ENCODE measurements around the gene AFF3. TPM values are rescaled to one million over a fixed set of nuclear protein-coding genes. Genes with fewer than 3 reads are reported as not detected.

AFF3 gene
- total and polyA plus RNA-seq, 2 of the 8 experiments (the other 6 are each of a cell fraction or from before 2014, with no cell fraction given) = 0.27 to 3.0 TPM

DNA sequence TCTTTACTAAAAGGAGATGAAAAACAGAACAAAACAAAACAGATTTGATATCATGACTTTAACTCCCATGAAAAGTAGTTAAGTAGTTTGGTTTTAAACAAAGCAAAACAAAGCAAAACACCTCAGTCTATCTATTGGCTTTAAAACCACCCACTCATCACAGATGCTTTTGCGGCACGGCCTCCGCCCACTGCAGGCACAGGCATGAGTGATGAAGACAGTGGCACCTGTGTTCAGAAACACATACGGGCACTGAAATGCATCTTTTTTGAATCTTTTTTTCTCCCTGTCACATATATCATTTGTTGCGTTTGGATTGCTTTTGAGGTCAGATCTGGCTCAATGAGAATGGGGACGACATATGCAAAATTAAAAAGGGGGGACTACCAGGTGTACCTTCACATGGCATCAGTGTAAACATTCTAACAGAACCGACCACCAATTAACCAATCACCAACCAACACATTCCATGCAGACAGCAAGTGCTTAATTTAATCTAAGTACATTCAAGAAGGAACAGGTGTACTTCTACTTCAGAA is 505.2 kb downstream of the AFF3 start:
- Histone ChIP-seq H2BK5ac (ENCODE audit: low read depth, low read length) (no peak overlapping the region), H2BK15ac (ENCODE audit: low read length) (no peak overlapping the region), H4K91ac (replicated peaks; ENCODE audit: insufficient read length, low read length) (no peak overlapping the region), H3K9me3 (ENCODE audit: insufficient read depth in 2 of 2, low read depth in 1 of 2, low read length in 1 of 2) (no peaks in the 10 kb centered on the region), H3K9ac (replicated peaks in 1 of 4; ENCODE audit: extremely low read depth in 1 of 4, low read depth in 3 of 4, low read length in 3 of 4) (no peak overlapping the region), H3K18ac (ENCODE audit: extremely low read depth, low read length) (no peak overlapping the region), H4K8ac (ENCODE audit: extremely low read depth, insufficient read depth, low read length) (no peak overlapping the region), H3K23ac (ENCODE audit: insufficient read length) (no peak overlapping the region), H2AK5ac (ENCODE audit: low read depth, low read length) (no peak overlapping the region), H3K79me2 (ENCODE audit: control insufficient read depth in 1 of 2, insufficient read depth in 2 of 2, low read length in 2 of 2) (no peaks in the 10 kb centered on the region), H3K36me3 (ENCODE audit: control insufficient read depth in 2 of 4, insufficient read depth in 4 of 4, low read length in 3 of 4) (no peaks in the 10 kb centered on the region), H2BK12ac (ENCODE audit: low read depth, low read length) (no peak overlapping the region), H3K23me2 (ENCODE audit: low read depth, low read length) (no peaks in the 10 kb centered on the region; the same call in 1 of the 2 replicates), H3K4me1 (replicated peaks in 1 of 4; ENCODE audit: control insufficient read depth in 3 of 4, insufficient read depth in 4 of 4, low read length in 3 of 4) (no peaks in the 10 kb centered on the region), H3K27ac (ENCODE audit: low read depth, low read length) (no peak overlapping the region), H2AFZ (ENCODE audit: low read length) (no peak overlapping the region), H2BK20ac (ENCODE audit: low read length) (no peak overlapping the region), H4K5ac (ENCODE audit: insufficient read length, low read depth, low read length) (no peak overlapping the region), H3K4ac (replicated peaks; ENCODE audit: insufficient read length, low read depth, low read length) (no peak overlapping the region), H3K4me3 (ENCODE audit: extremely low read depth in 1 of 4, insufficient read depth in 2 of 4, low read depth in 3 of 4, low read length in 4 of 4) (no peak overlapping the region), H3K14ac (ENCODE audit: insufficient read length) (no peak overlapping the region), H3K56ac (replicated peaks; ENCODE audit: insufficient read length, low read depth, low read length) (no peak overlapping the region), H4K20me1 (replicated peaks in 1 of 2; ENCODE audit: control insufficient read depth in 1 of 2, insufficient read depth in 2 of 2, low read length in 2 of 2) (no peaks in the 10 kb centered on the region), H3K79me1 (ENCODE audit: low read depth, low read length) (no peaks in the 10 kb centered on the region), H3K27me3 (replicated peaks in 1 of 4; ENCODE audit: control insufficient read depth in 3 of 4, extremely low read depth in 1 of 4, insufficient read depth in 3 of 4, low read length in 3 of 4) (no peaks in the 10 kb centered on the region), H3K4me2 (ENCODE audit: insufficient read depth in 1 of 2, low read depth in 2 of 2, low read length in 2 of 2) (no peak overlapping the region), H2BK120ac (replicated peaks; ENCODE audit: low read depth, low read length) (no peak overlapping the region)
- FAIRE-seq (no peak), DNase-seq (ENCODE audit: low read depth in 1 of 2, low spot score in 2 of 2) (no peak)
- WGBS, 2 experiments (ENCODE audit: extremely low coverage in 1 of 2, insufficient coverage in 1 of 2, insufficient read length in 1 of 2, insufficient replicate concordance in 2 of 2, low coverage in 1 of 2, low lambda C conversion rate in 2 of 2, missing lambda C conversion rate in 1 of 2) = 85% methylated on average over 7 of the region's 7 CpGs; no CpG with 5 or more reads in 1 of the 2 experiments
- ChIA-PET POLR2A (ENCODE audit: partially characterized antibody) (interaction anchor here (0.6 kb wide), 1 partner anchor 35 kb away, joined by 3 read pairs; no protein-coding TSS in a partner anchor), CTCF (ENCODE audit: partially characterized antibody) (interaction anchor here (0.6 kb wide), 2 partner anchors 56 to 78 kb away, joined by 3 to 4 read pairs; no protein-coding TSS in a partner anchor)
- TF ChIP-seq BRCA1 (IDR thresholded peaks at IDR 0.05; ENCODE audit: low read depth, low read length) (no peak), CHD1 (IDR thresholded peaks at IDR 0.05; ENCODE audit: low read depth, low read length) (no peak), CREB1 (IDR thresholded peaks at IDR 0.05) (no peak), ASH2L (IDR thresholded peaks at IDR 0.05; ENCODE audit: low read length) (no peak), RAD21 (IDR thresholded peaks at IDR 0.05 in 1 of 2, conservative IDR thresholded peaks at IDR 0.05 in 1 of 2; ENCODE audit: low read depth in 2 of 2, low read length in 2 of 2) (no peak), SIN3A (conservative IDR thresholded peaks at IDR 0.05 in 1 of 2, IDR thresholded peaks at IDR 0.05 in 1 of 2; ENCODE audit: low read depth in 1 of 2, low read length in 2 of 2) (no peak), PHF8 (conservative IDR thresholded peaks at IDR 0.05; ENCODE audit: low read depth, low read length) (no peak), SP2 (IDR thresholded peaks at IDR 0.05; ENCODE audit: low read length) (no peak), TAF7 (optimal IDR thresholded peaks at IDR 0.05; ENCODE audit: borderline replicate concordance, low read depth, low read length) (no peak), TCF12 (IDR thresholded peaks at IDR 0.05; ENCODE audit: low read depth, low read length) (no peak), KDM4A (IDR thresholded peaks at IDR 0.05; ENCODE audit: low read depth, low read length, severe bottlenecking) (no peak), EP300 (IDR thresholded peaks at IDR 0.05; ENCODE audit: borderline replicate concordance in 1 of 2, low read depth in 2 of 2, low read length in 2 of 2) (no peak), SIRT6 (IDR thresholded peaks at IDR 0.05; ENCODE audit: low read length) (no peak), POU5F1 (IDR thresholded peaks at IDR 0.05; ENCODE audit: low read depth, low read length) (no peak), POLR2A (IDR thresholded peaks at IDR 0.05; ENCODE audit: control extremely low read depth in 1 of 2, low read depth in 2 of 2, low read length in 2 of 2) (no peak)
